Measurements from ENCODE around the gene JUNB. TPM values are rescaled to one million over a fixed set of nuclear protein-coding genes. Genes with fewer than 3 reads are reported as not detected.

The JUNB gene
- total and polyA plus RNA-seq, 2 of the 13 experiments (the other 11 are each of a cell fraction or from before 2014, with no cell fraction given): 7.7 to 8.2 TPM

DNA sequence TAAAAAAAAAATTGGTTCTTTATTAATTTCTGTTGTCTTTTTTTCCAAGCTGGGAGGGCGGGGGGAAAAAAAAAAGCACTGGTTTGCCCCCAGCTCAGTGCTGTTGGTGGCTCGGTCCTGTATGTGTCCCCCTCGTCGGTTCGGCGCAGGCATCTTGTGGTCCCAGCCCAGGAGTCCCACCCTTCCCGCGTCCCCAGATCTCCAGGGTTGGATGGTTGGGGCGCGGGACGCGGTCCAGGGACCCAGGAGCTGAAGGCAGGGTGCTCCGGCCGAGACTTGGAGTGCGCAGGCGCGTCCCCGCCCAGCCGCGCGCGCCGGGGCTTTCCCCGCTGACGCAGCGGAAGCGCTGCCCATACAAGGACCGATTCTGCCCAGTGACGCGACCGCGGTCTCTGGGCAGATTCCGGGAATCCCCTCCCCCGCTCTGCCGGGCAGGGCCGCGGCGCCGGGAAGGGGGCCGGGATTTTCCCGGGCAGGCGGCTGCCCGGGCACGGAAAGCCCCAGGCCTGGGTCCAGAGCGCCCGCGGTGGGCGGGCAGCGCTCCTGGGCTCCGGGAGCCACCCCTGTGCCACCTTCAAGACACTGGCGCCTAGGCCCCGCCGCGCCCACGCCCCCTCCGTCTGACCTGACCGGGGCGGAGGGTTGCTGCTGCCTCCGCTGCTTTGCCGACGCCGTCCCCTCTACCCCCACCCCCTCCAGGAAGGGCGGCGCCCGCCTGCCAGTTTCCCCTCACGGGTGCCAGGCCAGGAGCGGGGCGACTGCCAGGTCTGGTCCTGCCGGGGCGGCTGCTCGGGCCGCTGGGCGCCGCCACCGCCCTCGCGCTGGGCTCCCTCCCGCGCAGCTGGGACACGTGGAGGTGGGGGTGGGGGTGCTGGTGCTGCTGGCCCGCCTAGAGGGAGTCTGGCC is 2.3 kb downstream of the JUNB start (continued):
- TF ChIP-seq, protein P1, sequence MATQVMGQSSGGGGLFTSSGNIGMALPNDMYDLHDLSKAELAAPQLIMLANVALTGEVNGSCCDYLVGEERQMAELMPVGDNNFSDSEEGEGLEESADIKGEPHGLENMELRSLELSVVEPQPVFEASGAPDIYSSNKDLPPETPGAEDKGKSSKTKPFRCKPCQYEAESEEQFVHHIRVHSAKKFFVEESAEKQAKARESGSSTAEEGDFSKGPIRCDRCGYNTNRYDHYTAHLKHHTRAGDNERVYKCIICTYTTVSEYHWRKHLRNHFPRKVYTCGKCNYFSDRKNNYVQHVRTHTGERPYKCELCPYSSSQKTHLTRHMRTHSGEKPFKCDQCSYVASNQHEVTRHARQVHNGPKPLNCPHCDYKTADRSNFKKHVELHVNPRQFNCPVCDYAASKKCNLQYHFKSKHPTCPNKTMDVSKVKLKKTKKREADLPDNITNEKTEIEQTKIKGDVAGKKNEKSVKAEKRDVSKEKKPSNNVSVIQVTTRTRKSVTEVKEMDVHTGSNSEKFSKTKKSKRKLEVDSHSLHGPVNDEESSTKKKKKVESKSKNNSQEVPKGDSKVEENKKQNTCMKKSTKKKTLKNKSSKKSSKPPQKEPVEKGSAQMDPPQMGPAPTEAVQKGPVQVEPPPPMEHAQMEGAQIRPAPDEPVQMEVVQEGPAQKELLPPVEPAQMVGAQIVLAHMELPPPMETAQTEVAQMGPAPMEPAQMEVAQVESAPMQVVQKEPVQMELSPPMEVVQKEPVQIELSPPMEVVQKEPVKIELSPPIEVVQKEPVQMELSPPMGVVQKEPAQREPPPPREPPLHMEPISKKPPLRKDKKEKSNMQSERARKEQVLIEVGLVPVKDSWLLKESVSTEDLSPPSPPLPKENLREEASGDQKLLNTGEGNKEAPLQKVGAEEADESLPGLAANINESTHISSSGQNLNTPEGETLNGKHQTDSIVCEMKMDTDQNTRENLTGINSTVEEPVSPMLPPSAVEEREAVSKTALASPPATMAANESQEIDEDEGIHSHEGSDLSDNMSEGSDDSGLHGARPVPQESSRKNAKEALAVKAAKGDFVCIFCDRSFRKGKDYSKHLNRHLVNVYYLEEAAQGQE (IDR thresholded peaks at IDR 0.05; ENCODE audit: borderline replicate concordance in 1 of 2, low read depth in 1 of 2, low read length in 2 of 2): no peak
- no peak for TF ChIP-seq ZNF891 (CRISPR knock-in tag; IDR thresholded peaks at IDR 0.05)
- TF ChIP-seq ELF3 (CRISPR knock-in tag; IDR thresholded peaks at IDR 0.05): no peak
- no peak for TF ChIP-seq TRIM24 (CRISPR knock-in tag; IDR thresholded peaks at IDR 0.05)
- no peak for TF ChIP-seq THYN1 (CRISPR knock-in tag; IDR thresholded peaks at IDR 0.05; ENCODE audit: borderline replicate concordance, low read depth)
- TF ChIP-seq, protein P2, sequence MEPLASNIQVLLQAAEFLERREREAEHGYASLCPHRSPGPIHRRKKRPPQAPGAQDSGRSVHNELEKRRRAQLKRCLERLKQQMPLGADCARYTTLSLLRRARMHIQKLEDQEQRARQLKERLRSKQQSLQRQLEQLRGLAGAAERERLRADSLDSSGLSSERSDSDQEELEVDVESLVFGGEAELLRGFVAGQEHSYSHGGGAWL (CRISPR knock-in tag; IDR thresholded peaks at IDR 0.05): peak; percentile 80; the same call in 1 of the 2 replicates
- TF ChIP-seq ZNF616 (CRISPR knock-in tag; IDR thresholded peaks at IDR 0.05; ENCODE audit: low read depth): no peak; the same call in 1 of the 2 replicates
- no peak for TF ChIP-seq CC2D1A (CRISPR knock-in tag; IDR thresholded peaks at IDR 0.05)
- TF ChIP-seq SRSF9 (IDR thresholded peaks at IDR 0.05; ENCODE audit: borderline replicate concordance, insufficient read depth, low read depth, low read length, poor library complexity, severe bottlenecking): no peak
- TF ChIP-seq ZNF431 (CRISPR knock-in tag; IDR thresholded peaks at IDR 0.05; ENCODE audit: borderline replicate concordance, low read depth): peak; percentile 69; the same call in 1 of the 2 replicates
- no peak for TF ChIP-seq ZBTB7A (CRISPR knock-in tag; IDR thresholded peaks at IDR 0.05)
- TF ChIP-seq, protein P3, sequence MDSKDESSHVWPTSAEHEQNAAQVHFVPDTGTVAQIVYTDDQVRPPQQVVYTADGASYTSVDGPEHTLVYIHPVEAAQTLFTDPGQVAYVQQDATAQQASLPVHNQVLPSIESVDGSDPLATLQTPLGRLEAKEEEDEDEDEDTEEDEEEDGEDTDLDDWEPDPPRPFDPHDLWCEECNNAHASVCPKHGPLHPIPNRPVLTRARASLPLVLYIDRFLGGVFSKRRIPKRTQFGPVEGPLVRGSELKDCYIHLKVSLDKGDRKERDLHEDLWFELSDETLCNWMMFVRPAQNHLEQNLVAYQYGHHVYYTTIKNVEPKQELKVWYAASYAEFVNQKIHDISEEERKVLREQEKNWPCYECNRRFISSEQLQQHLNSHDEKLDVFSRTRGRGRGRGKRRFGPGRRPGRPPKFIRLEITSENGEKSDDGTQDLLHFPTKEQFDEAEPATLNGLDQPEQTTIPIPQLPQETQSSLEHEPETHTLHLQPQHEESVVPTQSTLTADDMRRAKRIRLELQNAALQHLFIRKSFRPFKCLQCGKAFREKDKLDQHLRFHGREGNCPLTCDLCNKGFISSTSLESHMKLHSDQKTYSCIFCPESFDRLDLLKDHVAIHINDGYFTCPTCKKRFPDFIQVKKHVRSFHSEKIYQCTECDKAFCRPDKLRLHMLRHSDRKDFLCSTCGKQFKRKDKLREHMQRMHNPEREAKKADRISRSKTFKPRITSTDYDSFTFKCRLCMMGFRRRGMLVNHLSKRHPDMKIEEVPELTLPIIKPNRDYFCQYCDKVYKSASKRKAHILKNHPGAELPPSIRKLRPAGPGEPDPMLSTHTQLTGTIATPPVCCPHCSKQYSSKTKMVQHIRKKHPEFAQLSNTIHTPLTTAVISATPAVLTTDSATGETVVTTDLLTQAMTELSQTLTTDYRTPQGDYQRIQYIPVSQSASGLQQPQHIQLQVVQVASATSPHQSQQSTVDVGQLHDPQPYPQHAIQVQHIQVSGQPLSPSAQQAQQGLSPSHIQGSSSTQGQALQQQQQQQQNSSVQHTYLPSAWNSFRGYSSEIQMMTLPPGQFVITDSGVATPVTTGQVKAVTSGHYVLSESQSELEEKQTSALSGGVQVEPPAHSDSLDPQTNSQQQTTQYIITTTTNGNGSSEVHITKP (CRISPR knock-in tag; IDR thresholded peaks at IDR 0.05; ENCODE audit: low read depth): peak; percentile 41; the same call in 1 of the 2 replicates
- no peak for TF ChIP-seq STAT5B (CRISPR knock-in tag; IDR thresholded peaks at IDR 0.05)
- TF ChIP-seq, protein P4, sequence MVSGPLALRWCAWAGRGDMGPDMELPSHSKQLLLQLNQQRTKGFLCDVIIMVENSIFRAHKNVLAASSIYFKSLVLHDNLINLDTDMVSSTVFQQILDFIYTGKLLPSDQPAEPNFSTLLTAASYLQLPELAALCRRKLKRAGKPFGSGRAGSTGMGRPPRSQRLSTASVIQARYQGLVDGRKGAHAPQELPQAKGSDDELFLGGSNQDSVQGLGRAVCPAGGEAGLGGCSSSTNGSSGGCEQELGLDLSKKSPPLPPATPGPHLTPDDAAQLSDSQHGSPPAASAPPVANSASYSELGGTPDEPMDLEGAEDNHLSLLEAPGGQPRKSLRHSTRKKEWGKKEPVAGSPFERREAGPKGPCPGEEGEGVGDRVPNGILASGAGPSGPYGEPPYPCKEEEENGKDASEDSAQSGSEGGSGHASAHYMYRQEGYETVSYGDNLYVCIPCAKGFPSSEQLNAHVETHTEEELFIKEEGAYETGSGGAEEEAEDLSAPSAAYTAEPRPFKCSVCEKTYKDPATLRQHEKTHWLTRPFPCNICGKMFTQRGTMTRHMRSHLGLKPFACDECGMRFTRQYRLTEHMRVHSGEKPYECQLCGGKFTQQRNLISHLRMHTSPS (CRISPR knock-in tag; IDR thresholded peaks at IDR 0.05; ENCODE audit: low read depth): peak; percentile 31; the same call in 1 of the 2 replicates
- peak; percentile 45 for TF ChIP-seq ZNF883 (CRISPR knock-in tag; IDR thresholded peaks at IDR 0.05; ENCODE audit: not compliant biosample characterization)
- no peak for TF ChIP-seq ZFP62 (CRISPR knock-in tag; IDR thresholded peaks at IDR 0.05)
- no peak for TF ChIP-seq ZNF329 (CRISPR knock-in tag; IDR thresholded peaks at IDR 0.05; ENCODE audit: low read depth)
- TF ChIP-seq SETDB1 (CRISPR knock-in tag; IDR thresholded peaks at IDR 0.05; ENCODE audit: borderline replicate concordance): no peak

Measured in HepG2 (cell line).